H1 (cell line): ENCODE measurements around the gene XPNPEP2. TPM values are rescaled to one million over a fixed set of nuclear protein-coding genes. Genes with fewer than 3 reads are reported as not detected.

ENCODE experiments used
- CTCF ChIA-PET: fragments of 300-600 bp; sonication (Branson Sonifier 250); formaldehyde crosslinking; loops from one replicate; lab custom pipeline; 2021; ENCODE audit not compliant: partially characterized antibody; lab: Charles Lee
- POLR2A ChIA-PET: fragments of 300-600 bp; sonication (Branson Sonifier 250); formaldehyde crosslinking; loops from one replicate; lab custom pipeline; 2021; ENCODE audit warnings: inconsistent platforms; ENCODE audit not compliant: partially characterized antibody; lab: Charles Lee
- DNase-seq, 2 experiments: peaks; one replicate each; pipeline versions ENCODE4 v3.0.0 to v3.0.0-alpha.2; 2010 to 2022; ENCODE audit warnings: low spot score in 2 of 2, low read depth in 1 of 2, mixed read lengths in 1 of 2
- FAIRE-seq: peaks from 2 replicates; lab custom pipeline; 2011; peaks lifted over from hg19 to GRCh38; lab: Jason Lieb, UNC
- H2AFZ ChIP-seq: 2 replicates; pipeline ENCODE4 v1.8.1; 2012; ENCODE audit warnings: low read length, inconsistent platforms
- H2AK5ac ChIP-seq: 2 replicates; pipeline ENCODE4 v1.6.1; 2013; ENCODE audit warnings: low read depth, low read length
- H2BK120ac ChIP-seq: replicated peaks from 2 replicates; pipeline ENCODE3; 2013; ENCODE audit warnings: low read depth, low read length, inconsistent platforms
- H2BK12ac ChIP-seq: 2 replicates; pipeline ENCODE4 v1.6.1; 2013; ENCODE audit warnings: low read depth, low read length
- H2BK15ac ChIP-seq: 2 replicates; pipeline ENCODE4 v1.6.1; 2013; ENCODE audit warnings: low read length
- H2BK20ac ChIP-seq: 2 replicates; pipeline ENCODE4 v1.6.1; 2013; ENCODE audit warnings: low read length
- H2BK5ac ChIP-seq: 2 replicates; pipeline ENCODE4 v1.6.1; 2013; ENCODE audit warnings: low read depth, low read length
- H3K14ac ChIP-seq: 2 replicates; pipeline ENCODE4 v1.6.1; 2013; ENCODE audit warnings: inconsistent platforms; ENCODE audit not compliant: insufficient read length
- H3K18ac ChIP-seq: 2 replicates; pipeline ENCODE4 v1.6.1; 2013; ENCODE audit warnings: low read length; ENCODE audit errors: extremely low read depth
- H3K23ac ChIP-seq: 2 replicates; pipeline ENCODE4 v1.6.1; 2013; ENCODE audit warnings: inconsistent platforms; ENCODE audit not compliant: insufficient read length
- H3K23me2 ChIP-seq: 2 replicates; pipeline ENCODE4 v1.6.1; 2013; ENCODE audit warnings: low read depth, low read length
- H3K27ac ChIP-seq: 2 replicates; pipeline ENCODE4 v1.6.1; 2011; ENCODE audit warnings: low read depth, low read length, inconsistent platforms
- H3K27me3 ChIP-seq, 4 experiments: replicated peaks in 1 of 4; 1 replicate in 1 of 4; 2 replicates in 3 of 4; pipeline versions ENCODE4 v1.6.1 to v1.8.1; 2011 to 2013; ENCODE audit warnings: low read length in 3 of 4, mild to moderate bottlenecking in 3 of 4, inconsistent platforms in 2 of 4, mixed read lengths in 2 of 4, moderate library complexity in 1 of 4; ENCODE audit not compliant: control insufficient read depth in 3 of 4, insufficient read depth in 3 of 4; ENCODE audit errors: extremely low read depth in 1 of 4
- H3K36me3 ChIP-seq, 4 experiments: 2 replicates each; pipeline versions ENCODE4 v1.6.1 to v1.8.1; 2011 to 2013; ENCODE audit warnings: mild to moderate bottlenecking in 4 of 4, low read length in 3 of 4, moderate library complexity in 2 of 4, control low read depth in 1 of 4, inconsistent platforms in 1 of 4; ENCODE audit not compliant: insufficient read depth in 4 of 4, control insufficient read depth in 2 of 4
- H3K4ac ChIP-seq: replicated peaks from 2 replicates; pipeline ENCODE3; 2013; ENCODE audit warnings: low read length, low read depth, mixed read lengths, inconsistent platforms; ENCODE audit not compliant: insufficient read length
- H3K4me1 ChIP-seq, 4 experiments: replicated peaks in 1 of 4; 1 replicate in 1 of 4; 2 replicates in 3 of 4; pipeline versions ENCODE4 v1.6.1 to v1.8.1; 2011 to 2013; ENCODE audit warnings: low read length in 3 of 4, inconsistent platforms in 2 of 4, mixed read lengths in 1 of 4; ENCODE audit not compliant: insufficient read depth in 4 of 4, control insufficient read depth in 3 of 4
- H3K4me2 ChIP-seq, 2 experiments: 2 replicates each; pipeline versions ENCODE4 v1.6.1 to v1.8.1; 2011 to 2013; ENCODE audit warnings: low read depth in 2 of 2, low read length in 2 of 2, control low read depth in 1 of 2, inconsistent platforms in 1 of 2, mild to moderate bottlenecking in 1 of 2; ENCODE audit not compliant: insufficient read depth in 1 of 2
- H3K4me3 ChIP-seq, 4 experiments: fragments of 200-600, 300-600 bp in 1 of 4; sonication (generic), shearing (Covaris generic), sonication (Bioruptor Twin) in 1 of 4; 2 replicates each; pipeline versions ENCODE4 v1.5.1 to v1.8.1; 2011 to 2016; ENCODE audit warnings: low read length in 4 of 4, low read depth in 3 of 4, control low read depth in 2 of 4, inconsistent platforms in 2 of 4, mild to moderate bottlenecking in 2 of 4, mixed read lengths in 1 of 4, moderate library complexity in 1 of 4; ENCODE audit not compliant: insufficient read depth in 2 of 4; ENCODE audit errors: extremely low read depth in 1 of 4
- H3K56ac ChIP-seq: replicated peaks from 2 replicates; pipeline ENCODE3; 2013; ENCODE audit warnings: low read depth, mild to moderate bottlenecking, mixed read lengths, low read length, inconsistent platforms; ENCODE audit not compliant: insufficient read length
- H3K79me1 ChIP-seq: 2 replicates; pipeline ENCODE4 v1.6.1; 2013; ENCODE audit warnings: low read depth, low read length, control low read depth
- H3K79me2 ChIP-seq, 2 experiments: 2 replicates each; pipeline versions ENCODE4 v1.6.1 to v1.8.1; 2012 to 2013; ENCODE audit warnings: low read length in 2 of 2, mild to moderate bottlenecking in 2 of 2, inconsistent platforms in 1 of 2; ENCODE audit not compliant: insufficient read depth in 2 of 2, control insufficient read depth in 1 of 2
- H3K9ac ChIP-seq, 4 experiments: replicated peaks in 1 of 4; 1 replicate in 1 of 4; 2 replicates in 3 of 4; pipeline versions ENCODE4 v1.6.1 to v1.8.1; 2011 to 2013; ENCODE audit warnings: low read depth in 3 of 4, low read length in 3 of 4, control low read depth in 2 of 4, mild to moderate bottlenecking in 2 of 4, moderate library complexity in 2 of 4, inconsistent platforms in 1 of 4; ENCODE audit errors: extremely low read depth in 1 of 4
- H3K9me3 ChIP-seq, 2 experiments: 2 replicates each; pipeline versions ENCODE4 v1.6.1 to v1.8.1; 2012 to 2013; ENCODE audit warnings: mild to moderate bottlenecking in 2 of 2, moderate library complexity in 2 of 2, control low read depth in 1 of 2, inconsistent platforms in 1 of 2, low read depth in 1 of 2, low read length in 1 of 2, mixed read lengths in 1 of 2; ENCODE audit not compliant: insufficient read depth in 2 of 2
- H4K20me1 ChIP-seq, 2 experiments: replicated peaks in 1 of 2; 2 replicates each; pipeline versions ENCODE3 to v1.8.1; 2011 to 2013; ENCODE audit warnings: inconsistent platforms in 2 of 2, low read length in 2 of 2, mild to moderate bottlenecking in 1 of 2; ENCODE audit not compliant: insufficient read depth in 2 of 2, control insufficient read depth in 1 of 2
- H4K5ac ChIP-seq: 2 replicates; pipeline ENCODE4 v1.6.1; 2013; ENCODE audit warnings: low read length, low read depth, mixed read lengths, inconsistent platforms; ENCODE audit not compliant: insufficient read length
- H4K8ac ChIP-seq: 2 replicates; pipeline ENCODE4 v1.8.0; 2013; ENCODE audit warnings: mild to moderate bottlenecking, moderate library complexity, low read length, inconsistent platforms; ENCODE audit not compliant: insufficient read depth; ENCODE audit errors: extremely low read depth
- H4K91ac ChIP-seq: replicated peaks from 2 replicates; pipeline ENCODE3; 2013; ENCODE audit warnings: low read length, mixed read lengths, inconsistent platforms; ENCODE audit not compliant: insufficient read length
- CBX8 ChIP-seq: fragments of 300-800, 300-1000 bp; sonication (generic); IDR thresholded peaks from 2 replicates; pipeline ENCODE4 v1.7.1; 2016; ENCODE audit warnings: low read depth, low read length, borderline replicate concordance
- CTBP2 ChIP-seq: IDR thresholded peaks from 2 replicates; pipeline ENCODE4 v1.7.0; 2011; ENCODE audit warnings: borderline replicate concordance, mild to moderate bottlenecking, moderate library complexity, mixed read lengths, low read length; ENCODE audit not compliant: insufficient read depth, insufficient read length
- E2F6 ChIP-seq: IDR thresholded peaks from 2 replicates; pipeline ENCODE4 v1.6.1; 2012; ENCODE audit warnings: inconsistent platforms
- MAFK ChIP-seq: IDR thresholded peaks from 2 replicates; pipeline ENCODE4 v1.6.1; 2012; ENCODE audit warnings: low read depth, mild to moderate bottlenecking, improper control_type of control experiment, low read length
- MAX ChIP-seq: IDR thresholded peaks from 2 replicates; pipeline ENCODE4 v1.6.1; 2012; ENCODE audit warnings: inconsistent platforms
- NRF1 ChIP-seq: IDR thresholded peaks from 2 replicates; pipeline ENCODE4 v1.6.1; 2011; ENCODE audit warnings: mild to moderate bottlenecking, low read depth, low read length, improper control_type of control experiment
- POLR2A ChIP-seq, 2 experiments: IDR thresholded peaks; 1 replicate in 1 of 2; 2 replicates in 1 of 2; pipeline ENCODE4 v1.6.1; 2011; ENCODE audit warnings: low read depth in 2 of 2, low read length in 2 of 2, mild to moderate bottlenecking in 2 of 2; ENCODE audit errors: control extremely low read depth in 1 of 2
- SAP30 ChIP-seq: fragments of 300-600 bp; sonication (generic); IDR thresholded peaks from 2 replicates; pipeline ENCODE4 v1.7.1; 2012; ENCODE audit warnings: low read length, moderate library complexity, mild to moderate bottlenecking, inconsistent platforms; ENCODE audit not compliant: insufficient read depth, insufficient replicate concordance
- SIN3A ChIP-seq, 2 experiments: IDR thresholded peaks in 1 of 2; conservative IDR thresholded peaks in 1 of 2; 2 replicates each; pipeline ENCODE4 v1.6.1; 2011 to 2012; ENCODE audit warnings: low read length in 2 of 2, improper control_type of control experiment in 1 of 2, low read depth in 1 of 2, mild to moderate bottlenecking in 1 of 2
- SIX5 ChIP-seq: IDR thresholded peaks from 2 replicates; pipeline ENCODE4 v1.6.1; 2011; ENCODE audit warnings: mild to moderate bottlenecking, low read depth, low read length
- WGBS, 2 experiments: shearing (Covaris generic) in 1 of 2; methylation state at CpG; one replicate each; pipeline versions ENCODE4 v1.1.6 to v1.1.7; 2013 to 2015; ENCODE audit warnings: low lambda C conversion rate in 2 of 2, mixed read lengths in 2 of 2, inconsistent platforms in 1 of 2, low coverage in 1 of 2, missing lambda C conversion rate in 1 of 2; ENCODE audit not compliant: insufficient replicate concordance in 2 of 2, insufficient coverage in 1 of 2, insufficient read length in 1 of 2; ENCODE audit errors: extremely low coverage in 1 of 2, missing lambda C conversion rate in 1 of 2; 5-methylcytosine and 5-hydroxymethylcytosine counted together
- polyA plus RNA-seq, 7 experiments: library from polyadenylated mRNA; depleted of rRNA in 3 of 7; stranded (reverse) in 5 of 7; unstranded in 2 of 7; fragments of >200 nt in 5 of 7; fragments of 200-250 nt in 2 of 7; gene quantifications; 1 replicate in 5 of 7; 2 replicates in 1 of 7; 4 replicates in 1 of 7; pipeline versions ENCODE4 v1.2.1 to v1.2.3, GENCODE V29; 2011 to 2013; ENCODE audit warnings: missing spikeins in 2 of 7, mixed read lengths in 2 of 7
- total RNA-seq: library from RNA; stranded (reverse); fragmentation: NEBNext Ultra II Directional; extraction: Animal tissue kit (Norgen Biotek cat#: 25700); gene quantifications from 2 replicates; pipeline ENCODE4 v1.2.1, GENCODE V29; 2021

Gene XPNPEP2
- total and polyA plus RNA-seq, 2 of the 8 experiments (the other 6 are each of a cell fraction or from before 2014, with no cell fraction given): 0.27 TPM; not detected in 1

- Histone ChIP-seq H3K18ac (no peak overlapping the region), H4K5ac (no peak overlapping the region), H4K8ac (no peak overlapping the region), H3K9me3 (no peaks in the 10 kb centered on the region), H2BK20ac (no peak overlapping the region), H3K4me2 (no peak overlapping the region), H3K79me2 (no peaks in the 10 kb centered on the region), H3K4me1 (peaks cover 0 to 9% (median 3%) of the 10 kb centered on the region in 4 experiments; a peak in 4 of 7 replicates), H3K27me3 (no peaks in the 10 kb centered on the region; a peak in 1 of 7 replicates), H3K9ac (no peak overlapping the region), H2BK12ac (no peak overlapping the region), H3K14ac (no peak overlapping the region), H2AK5ac (no peak overlapping the region), H2BK15ac (no peak overlapping the region), H2BK5ac (no peak overlapping the region), H3K27ac (no peak overlapping the region), H3K4ac (no peak overlapping the region), H2BK120ac (no peak overlapping the region), H4K91ac (no peak overlapping the region), H3K4me3 (no peak overlapping the region), H2AFZ (no peak overlapping the region), H3K23ac (no peak overlapping the region), H3K23me2 (no peaks in the 10 kb centered on the region), H3K56ac (no peak overlapping the region), H4K20me1 (no peaks in the 10 kb centered on the region), H3K36me3 (no peaks in the 10 kb centered on the region), H3K79me1 (no peaks in the 10 kb centered on the region)
- 92% methylated on average over 4 of the region's 4 CpGs; no CpG with 5 or more reads in 1 of the 2 experiments for WGBS, 2 experiments
- DNase-seq: no peak
- POLR2A ChIA-PET: no interaction called here
- FAIRE-seq: no peak
- no peak for TF ChIP-seq POLR2A (IDR thresholded peaks at IDR 0.05; ENCODE audit: control extremely low read depth in 1 of 2, low read depth in 2 of 2, low read length in 2 of 2)
- TF ChIP-seq E2F6: no peak
- TF ChIP-seq SIX5: no peak
- TF ChIP-seq MAFK: no peak
- TF ChIP-seq MAX: no peak
- no peak for TF ChIP-seq CBX8
- TF ChIP-seq NRF1: no peak
- TF ChIP-seq SIN3A (conservative IDR thresholded peaks at IDR 0.05 in 1 of 2, IDR thresholded peaks at IDR 0.05 in 1 of 2; ENCODE audit: low read depth in 1 of 2, low read length in 2 of 2): no peak
- no peak for TF ChIP-seq CTBP2
- TF ChIP-seq SAP30: no peak
- CTCF ChIA-PET: interaction anchor here (0.9 to 3.4 kb wide), 2 partner anchors 10 to 89 kb away, joined by 3 to 13 read pairs; partner anchors contain the start of gene APLN
These were observed 5.0 kb downstream of the XPNPEP2 start for GRCh38 chrX:129743821-129744220.
